RKO (cell line): ENCODE results near the gene CDH23.

Experiments
- DNase-seq: peaks from one replicate; pipeline ENCODE4 v3.0.0-alpha.2; 2016; ENCODE audit warnings: low spot score

Gene CDH23

GRCh38 chr10:71757399-71757922, 360.7 kb downstream of the CDH23 start:
- DNase-seq, result no peak

DNA sequence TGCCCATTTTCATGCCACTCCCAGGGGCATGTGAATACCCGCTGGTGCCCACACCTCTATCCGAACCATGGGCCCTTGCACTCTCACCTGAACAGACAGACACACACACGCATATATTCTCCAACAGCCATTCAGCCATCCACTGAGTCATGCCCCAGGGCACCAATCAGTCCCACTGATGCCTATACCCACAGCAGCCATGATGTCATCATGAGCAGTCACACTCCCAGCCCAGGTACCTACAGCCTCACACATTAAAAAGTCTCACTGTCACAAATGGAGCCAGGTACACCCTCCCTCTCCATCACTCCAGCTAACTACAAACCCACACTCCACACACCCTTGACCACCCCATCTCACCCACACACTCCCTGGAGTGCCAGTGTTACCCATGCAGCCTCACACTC, 364.4 kb downstream of the CDH23 start:
- DNase-seq, result no peak

DNA sequence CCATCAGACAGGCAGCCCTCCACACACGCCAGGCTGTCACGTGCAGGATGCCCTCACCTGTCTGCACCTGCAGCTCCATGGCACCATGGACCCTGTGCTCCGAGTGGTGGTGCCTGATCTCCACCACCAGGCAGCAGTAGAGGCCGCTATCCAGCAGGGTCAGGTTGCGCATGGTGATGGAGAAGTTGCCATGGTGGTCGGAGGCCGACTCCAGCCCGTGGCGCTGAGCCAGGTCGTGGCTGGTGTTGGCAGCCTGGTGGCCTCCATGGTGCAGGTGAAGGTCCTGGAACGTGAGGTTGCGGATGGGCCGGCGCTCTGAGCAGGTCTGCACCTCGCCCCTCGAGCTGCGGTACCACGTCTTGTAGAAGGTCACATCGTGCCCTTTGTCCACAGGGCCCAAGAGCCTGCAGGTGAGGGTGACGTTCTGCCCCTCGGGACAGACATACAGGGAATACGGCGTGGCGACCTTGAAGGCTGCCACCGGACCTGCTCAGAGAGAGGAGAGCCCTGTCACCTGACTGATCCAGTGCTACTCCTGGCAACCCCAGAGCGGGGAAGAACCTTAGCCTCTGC, 364.9 kb downstream of the CDH23 start:
- no peak for DNase-seq

DNA sequence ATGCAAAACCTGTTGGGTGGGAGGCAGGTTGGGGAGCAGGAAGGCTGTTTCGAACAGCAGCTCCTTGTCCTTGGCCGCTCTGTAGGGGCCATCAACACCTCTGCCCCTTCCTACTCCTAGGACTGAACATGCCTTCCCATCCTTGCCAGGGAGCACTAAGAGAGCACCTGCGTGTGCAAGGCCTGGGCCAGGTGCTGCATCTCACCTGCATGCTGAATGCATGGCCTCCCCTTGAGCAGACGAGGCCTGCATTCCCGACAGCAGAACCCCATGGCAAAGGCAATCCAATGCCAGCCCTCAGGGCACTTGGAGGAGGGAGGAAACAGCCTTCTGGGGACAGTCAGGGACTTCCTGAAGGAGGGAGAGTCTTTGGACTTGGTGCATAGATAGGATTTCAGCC, 365.6 kb downstream of the CDH23 start:
- DNase-seq, result no peak

GRCh38 chr10:71763352-71764127, 366.8 kb downstream of the CDH23 start:
- DNase-seq, result no peak

DNA sequence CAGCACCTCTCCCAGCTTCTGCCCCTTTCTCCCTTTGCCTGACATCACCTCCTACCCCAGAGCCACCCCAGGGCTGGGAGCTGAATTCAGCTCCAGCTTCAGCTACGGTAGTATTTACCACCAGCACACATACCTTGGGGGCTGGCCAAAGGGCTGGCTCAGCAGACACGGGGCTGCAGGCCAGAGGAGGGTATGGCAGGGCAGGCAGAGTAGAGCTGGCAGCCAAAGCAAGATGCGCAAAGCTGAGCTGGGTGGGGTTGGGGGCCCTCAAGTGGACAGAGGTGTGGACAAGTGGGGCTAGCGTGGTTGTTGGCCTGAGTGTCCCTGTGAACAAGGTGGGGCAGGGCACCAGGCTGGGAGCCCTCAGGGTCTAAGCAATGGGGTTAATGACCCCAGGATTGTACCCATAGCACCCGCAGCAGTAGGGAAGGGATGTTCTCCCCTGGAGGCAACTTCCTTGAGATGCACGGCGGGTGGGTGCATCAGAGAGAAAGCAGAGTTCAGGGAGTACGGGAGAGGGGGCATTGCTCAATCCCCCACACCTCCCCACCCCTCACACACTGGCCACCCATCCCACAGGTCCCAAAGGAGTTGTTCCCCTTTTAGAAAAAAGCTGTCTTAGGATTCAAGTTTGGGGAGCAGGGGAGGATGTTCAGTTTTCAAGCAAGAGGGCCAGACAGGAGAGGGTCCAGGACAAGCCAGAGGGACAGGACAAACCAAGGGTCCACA, 368.6 kb downstream of the CDH23 start:
- DNase-seq, result no peak

- DNase-seq, result no peak
Observed at GRCh38 chr10:71765906-71766716, 369.4 kb downstream of the CDH23 start.

GRCh38 chr10:71766717-71767419, 370.1 kb downstream of the CDH23 start:
- DNase-seq, result peak; percentile 55

DNA sequence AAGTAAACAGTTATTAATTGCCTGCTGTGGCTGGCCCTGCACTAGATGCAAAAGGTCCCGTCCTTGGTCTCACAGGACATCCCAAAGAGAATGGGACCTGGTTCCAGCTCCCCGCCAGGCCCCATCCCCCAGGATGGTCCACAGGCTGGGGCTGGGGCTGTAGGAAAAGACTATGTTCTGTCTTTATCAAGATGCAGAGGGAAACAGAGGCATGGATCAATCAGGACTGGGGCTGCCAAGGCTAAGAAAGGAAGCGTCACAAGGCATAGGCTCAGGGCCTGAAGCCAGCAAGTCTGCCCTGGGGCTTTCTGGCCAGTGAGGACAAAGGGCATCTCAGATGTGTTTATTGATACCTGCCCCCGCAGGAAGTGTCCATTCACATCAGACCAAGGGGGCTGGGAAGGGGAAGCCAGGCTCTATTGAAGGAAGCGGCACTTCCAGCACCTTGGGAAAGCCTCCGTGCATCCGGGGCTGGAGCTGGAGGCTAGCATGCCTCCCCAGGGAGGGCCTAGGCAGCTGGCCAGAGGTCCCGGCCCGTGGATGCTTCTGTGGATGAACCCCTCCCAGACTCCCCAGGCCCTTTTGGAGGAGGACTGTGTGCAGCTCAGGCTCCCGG, 370.8 kb downstream of the CDH23 start:
- DNase-seq, result no peak

- no peak for DNase-seq
Observed at GRCh38 chr10:71769279-71769823, 372.6 kb downstream of the CDH23 start.

DNA sequence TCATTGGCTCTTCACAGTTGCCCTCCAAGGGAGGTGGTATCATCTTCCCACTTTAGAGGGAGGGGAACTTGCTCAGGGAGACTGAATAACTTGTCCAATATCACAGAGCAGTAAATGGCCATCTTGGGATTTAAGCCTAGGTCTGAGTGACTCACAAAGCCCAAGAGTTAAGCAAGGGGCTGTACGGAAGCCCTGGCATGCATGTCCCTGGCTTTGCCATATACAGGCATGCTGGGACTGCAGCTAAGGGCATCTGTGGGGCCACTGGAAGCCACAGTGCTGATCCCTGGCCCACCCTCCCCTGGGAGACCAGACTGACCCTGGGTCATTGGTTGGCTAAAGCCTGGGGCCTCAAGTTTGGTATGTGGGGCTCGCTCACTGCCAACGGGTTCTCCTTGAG, 373.5 kb downstream of the CDH23 start:
- no peak for DNase-seq

DNA sequence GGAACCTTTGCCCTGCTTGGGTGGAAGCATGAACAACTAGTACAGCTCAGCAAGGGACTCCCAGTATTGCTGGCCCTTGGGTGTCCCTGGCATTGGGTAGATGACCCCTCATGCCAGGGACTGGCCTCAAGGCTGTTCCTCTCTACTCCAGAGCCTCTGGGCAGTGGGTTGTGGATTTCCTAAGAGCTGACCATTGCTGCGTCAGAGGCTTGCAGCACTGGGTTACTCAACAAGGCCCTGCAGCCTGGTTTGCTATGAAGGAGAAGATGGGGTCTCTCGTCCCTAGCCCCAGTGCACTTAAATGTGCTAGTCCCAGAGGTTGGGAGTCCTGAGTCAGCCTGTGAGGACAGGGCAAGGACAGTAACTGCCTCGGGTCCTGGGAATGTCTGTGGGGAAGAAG, 374.1 kb downstream of the CDH23 start:
- no peak for DNase-seq

DNA sequence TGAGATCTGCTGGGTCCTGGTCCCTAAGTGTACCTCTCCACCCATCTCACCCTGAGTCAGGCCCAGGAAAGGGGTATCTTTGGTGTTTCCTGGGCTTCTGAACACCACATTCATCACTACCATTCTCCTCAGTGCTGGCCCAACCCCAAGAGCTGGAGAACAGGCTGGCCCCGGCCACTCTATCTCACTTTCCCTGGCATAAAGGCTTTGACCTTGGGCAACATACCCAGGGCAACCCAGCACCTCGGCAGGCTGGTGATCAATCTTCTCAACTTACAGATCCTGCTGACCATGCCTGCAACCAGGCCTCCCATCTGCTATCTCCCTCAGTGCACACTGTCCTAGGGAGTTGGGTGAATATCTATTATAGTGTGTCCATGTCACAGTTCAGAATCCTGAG, 374.5 kb downstream of the CDH23 start:
- DNase-seq, result no peak

GRCh38 chr10:71771821-71772617, 375.3 kb downstream of the CDH23 start:
- peak; percentile 7 for DNase-seq

GRCh38 chr10:71772832-71773220, 376.1 kb downstream of the CDH23 start:
- no peak for DNase-seq

GRCh38 chr10:71773221-71773971, 376.7 kb downstream of the CDH23 start, which contains the start of gene VSIR:
Gene VSIR, minus strand, starts transcription at chr10:71773520. Its CDS starts 81 bp downstream, at chr10:71773439.
- DNase-seq, result peak; percentile 46

DNA sequence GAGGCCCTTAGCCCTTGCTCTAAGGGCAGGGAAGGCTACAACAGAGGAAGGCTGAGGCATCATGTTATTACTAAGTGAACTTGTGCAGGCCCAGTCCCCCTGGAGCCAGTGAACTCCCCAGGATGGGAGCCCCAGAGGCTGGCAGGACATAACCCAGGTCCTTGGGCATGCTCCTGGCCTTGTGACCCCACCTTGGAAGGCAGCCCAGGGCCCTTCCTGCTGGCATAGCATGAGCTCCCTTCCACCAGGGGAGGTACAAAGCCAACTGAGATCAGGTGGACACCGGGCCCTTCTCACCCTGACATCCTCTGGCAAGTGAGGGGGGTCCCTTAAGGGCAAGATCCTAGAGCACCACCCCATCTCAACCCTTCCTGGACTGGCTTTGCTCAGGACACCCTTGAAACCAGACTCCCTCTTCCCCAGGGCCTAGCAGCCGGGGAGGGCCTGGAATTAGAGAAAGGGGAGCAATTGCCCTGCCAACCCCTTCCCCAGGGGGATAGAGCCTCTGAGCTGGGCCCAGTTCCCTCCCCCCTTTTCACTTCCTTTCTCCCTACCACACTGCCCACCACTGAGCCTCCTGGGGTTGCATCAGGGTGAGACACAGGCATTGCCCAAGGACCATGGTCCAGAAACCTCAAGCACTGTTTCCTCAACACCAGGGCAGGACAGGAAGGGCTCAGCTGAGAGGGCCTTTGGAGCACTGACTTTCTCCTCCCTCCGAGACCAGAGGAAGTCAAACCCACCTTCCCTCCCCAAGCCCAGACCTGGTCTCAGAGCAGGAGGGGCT, 378.4 kb downstream of the CDH23 start:
- no peak for DNase-seq

- DNase-seq, result no peak
Observed at GRCh38 chr10:71776481-71776925, 379.8 kb downstream of the CDH23 start.
